NCI-H1930 (cell line): Measurements from ENCODE around the gene ACSBG1.

Experiments
- DNase-seq, 2 experiments: peaks; one replicate each; lab custom pipeline; 2025; lab: John Stamatoyannopoulos, UW

The ACSBG1 gene

DNA sequence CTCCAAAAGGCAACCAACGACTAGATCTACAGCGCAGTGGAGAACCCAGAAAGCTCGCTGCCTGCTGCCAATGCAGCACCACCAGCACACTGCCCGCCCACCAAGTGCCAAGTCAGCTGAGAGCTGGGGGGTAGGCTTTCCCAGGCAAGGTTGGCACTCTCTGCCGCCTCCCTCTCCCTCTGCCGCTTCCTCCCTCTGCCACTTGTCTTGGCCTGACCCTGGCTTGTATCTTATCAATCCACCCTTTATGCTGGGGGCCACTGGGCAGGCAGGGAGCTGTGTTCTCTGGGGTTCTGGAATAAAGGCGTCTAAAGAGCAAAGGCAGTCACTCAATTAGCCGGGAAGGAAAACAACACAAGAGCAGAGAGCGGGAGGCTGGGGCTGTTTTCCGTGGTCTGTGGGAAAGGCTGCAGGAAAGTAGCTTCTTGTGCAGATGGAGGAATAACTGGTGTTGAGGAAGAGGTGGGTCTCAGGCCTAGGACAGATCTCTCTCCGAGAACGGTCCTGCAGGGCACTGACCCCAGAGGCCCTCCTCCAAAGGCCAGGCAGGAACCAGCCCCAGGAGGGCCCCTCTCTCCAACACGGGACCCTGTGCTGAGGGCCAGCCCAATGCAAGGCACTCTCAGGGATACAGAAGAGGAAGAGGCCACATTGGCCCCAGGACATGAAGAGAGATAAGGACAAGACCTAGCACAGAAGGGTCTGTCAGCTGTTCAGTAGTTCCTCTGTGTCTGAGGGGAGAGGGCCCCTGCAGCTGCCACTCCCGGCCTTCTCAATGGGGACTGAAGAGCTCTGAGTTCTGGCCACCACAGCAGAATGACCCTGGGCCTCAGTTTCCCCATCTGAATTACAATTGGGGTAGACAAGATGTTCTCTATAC lies 30.8 kb downstream of the ACSBG1 start:
- no peak for DNase-seq

DNA sequence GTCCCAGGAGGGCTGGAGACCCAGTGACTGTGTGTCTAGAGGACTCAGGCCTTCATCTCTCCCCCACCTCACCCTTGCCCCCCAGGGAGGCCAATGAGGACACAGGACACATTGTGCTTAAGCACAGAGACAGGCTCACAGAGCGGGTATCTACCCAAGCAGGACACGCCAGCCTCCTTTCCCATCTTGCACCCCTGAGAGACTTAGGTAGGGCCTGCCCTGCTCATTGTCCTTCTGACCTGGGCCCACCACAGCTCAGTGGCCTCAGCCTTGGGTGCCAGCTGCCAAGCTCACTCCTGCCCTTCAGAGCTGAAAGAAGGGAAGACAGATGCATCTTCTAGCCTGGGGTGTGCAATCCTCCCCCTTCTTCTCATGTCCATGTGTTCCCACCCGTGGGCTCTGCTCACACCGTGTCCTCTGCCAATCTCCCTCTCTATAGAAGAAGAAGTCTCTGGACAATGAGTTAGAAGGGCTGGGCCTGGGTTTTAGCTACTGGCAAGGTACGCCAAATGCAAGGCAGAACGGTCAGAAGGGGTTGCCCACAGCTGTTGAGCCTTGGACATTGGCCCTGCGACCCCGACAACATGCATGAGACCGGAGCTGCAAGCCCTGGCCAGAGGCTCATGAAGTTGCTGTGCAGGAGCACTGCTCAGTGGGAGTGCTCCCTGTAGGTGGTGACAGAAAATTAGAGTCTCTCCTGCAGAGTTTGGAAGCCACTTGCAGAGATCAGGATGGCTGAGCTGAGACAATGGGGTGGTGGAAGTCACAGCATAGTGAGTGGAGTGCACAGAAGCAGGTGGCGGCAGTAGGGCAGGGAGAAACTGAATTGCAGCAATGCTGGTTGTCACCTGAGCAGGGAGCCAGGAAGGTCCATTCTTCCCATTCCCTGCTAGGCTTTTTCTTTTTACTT lies 32.8 kb downstream of the ACSBG1 start:
- no peak for DNase-seq

DNA sequence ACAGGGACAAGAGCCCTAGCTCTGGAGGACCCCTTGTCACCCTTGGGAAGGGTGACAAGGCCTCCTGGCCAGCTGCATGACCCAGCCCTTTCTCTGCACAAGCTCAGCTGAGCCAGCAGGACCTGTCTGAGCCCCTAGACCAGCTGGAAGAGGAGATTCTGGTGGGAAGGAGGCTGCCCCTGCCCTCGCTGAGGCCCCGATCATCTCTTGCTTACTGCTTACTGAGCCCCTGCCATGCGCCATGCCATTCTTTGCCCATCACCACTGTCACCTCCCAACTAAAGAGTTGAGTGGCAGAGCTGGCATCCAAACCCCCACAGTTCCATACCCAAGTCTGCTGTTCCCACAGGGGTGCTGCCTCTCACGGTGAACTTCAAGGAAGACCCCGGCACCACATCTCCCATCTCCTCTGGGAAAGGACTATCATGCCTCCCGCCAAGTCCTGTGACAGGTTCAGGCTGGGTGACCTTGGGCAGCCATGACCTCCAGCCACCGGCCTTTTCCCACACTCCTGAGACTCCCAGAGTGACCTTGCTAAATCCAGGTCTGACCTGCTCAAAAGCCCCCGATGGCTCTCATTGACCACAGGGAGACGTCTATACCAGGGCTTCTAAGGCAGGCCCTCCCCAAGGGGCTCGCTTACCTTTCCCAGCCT lies 34.0 kb downstream of the ACSBG1 start:
- no peak for DNase-seq

DNA sequence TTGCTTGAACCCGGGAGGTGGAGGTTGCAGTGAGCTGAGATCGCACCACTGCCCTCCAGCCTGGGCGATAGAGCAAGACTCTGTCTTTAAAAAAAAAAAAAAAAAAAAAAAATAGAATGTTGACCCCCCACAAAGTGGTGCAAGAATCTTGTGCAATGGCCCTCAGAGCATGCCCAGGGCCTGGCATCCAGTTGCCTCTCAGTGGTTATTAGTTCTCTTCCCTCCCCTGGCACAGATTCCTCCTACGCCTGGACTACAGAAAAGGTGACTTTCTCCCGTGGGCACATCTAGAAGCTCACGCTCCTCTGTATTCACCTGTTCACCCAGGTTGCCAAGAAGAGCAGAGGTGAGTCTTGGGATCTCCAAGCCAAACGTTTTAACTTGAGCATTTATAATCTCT lies 36.7 kb downstream of the ACSBG1 start:
- no peak for DNase-seq

DNA sequence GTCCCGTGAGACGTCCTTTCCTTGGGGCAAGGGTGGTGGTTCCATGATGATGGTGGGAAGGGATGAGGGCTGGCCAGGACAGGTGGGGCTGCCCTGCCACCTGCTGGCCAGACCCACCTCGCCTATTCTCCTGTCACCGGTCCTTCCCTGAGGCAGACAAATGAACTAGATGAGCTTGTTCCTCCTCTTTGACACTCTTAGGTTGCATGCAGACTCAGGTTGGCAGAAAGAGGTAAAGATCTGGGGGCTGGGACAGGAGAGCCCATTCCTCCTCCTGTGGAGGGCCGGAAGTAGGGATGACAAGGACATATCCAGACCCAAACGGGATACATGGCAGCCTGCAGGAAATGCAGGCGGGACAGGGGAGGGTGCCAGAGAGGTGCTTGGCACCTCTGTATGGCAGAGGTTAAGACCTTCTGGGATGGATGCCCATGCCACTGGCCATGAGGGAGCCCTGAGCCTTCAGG lies 38.6 kb downstream of the ACSBG1 start:
- DNase-seq, result no peak

DNA sequence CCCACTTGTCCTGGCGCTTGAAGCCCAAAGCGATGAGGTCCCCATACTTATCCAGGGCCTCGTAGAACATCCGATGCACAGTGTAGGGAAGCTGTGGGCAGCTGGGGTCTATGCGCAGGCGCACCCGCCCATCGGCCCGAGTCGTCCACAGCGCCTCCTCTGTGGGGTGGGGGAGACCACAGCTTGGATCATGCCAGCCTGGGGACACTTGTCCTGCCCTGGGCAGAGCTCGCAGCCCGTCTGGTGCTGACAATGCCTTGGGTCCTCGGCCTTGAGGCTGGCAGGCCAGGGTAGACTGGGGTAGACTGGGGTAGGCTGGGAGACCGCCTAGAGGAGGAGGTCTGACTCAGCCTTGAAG lies 39.8 kb downstream of the ACSBG1 start:
- no peak for DNase-seq

DNA sequence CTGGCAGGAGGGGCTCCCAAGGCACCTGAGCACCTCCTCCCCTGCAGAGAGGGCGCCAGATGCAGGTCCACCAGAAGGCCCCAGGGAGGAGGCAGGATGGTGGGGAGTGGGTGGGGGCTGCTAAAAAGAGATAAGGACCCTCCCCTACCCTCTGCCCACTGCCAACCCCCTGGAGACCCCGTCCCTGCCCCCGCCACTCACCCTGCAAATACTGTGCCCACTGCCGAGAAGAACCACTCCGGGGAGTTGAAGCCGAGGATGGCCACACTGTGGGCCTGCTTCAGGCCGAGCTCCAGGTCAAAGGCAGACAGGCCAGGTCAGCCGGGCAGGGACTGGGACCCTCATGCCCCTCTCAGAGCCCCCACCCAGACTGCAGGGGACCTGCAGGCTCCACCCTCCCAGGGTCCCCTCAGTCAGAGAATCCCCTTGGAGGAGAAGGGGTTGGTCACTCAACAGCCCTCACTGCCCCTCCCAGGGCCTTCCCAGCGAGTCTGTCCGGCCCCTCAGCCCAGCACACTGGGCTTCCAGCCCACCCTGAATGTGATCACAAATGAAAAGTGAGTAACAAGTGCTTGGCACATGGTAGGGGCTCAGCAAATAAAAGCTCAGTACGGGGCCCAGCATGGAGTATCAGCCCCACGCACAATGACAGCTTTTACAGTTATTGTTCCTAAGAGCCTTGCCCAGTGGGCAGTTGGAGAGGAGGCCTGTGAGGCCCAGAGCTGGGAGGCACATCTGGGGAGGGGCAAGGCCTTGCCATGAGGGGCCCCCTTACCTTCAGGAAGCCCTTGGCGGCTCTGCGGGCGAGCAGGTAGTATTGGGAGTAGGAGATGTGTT lies 40.4 kb downstream of the ACSBG1 start:
- no peak for DNase-seq

DNA sequence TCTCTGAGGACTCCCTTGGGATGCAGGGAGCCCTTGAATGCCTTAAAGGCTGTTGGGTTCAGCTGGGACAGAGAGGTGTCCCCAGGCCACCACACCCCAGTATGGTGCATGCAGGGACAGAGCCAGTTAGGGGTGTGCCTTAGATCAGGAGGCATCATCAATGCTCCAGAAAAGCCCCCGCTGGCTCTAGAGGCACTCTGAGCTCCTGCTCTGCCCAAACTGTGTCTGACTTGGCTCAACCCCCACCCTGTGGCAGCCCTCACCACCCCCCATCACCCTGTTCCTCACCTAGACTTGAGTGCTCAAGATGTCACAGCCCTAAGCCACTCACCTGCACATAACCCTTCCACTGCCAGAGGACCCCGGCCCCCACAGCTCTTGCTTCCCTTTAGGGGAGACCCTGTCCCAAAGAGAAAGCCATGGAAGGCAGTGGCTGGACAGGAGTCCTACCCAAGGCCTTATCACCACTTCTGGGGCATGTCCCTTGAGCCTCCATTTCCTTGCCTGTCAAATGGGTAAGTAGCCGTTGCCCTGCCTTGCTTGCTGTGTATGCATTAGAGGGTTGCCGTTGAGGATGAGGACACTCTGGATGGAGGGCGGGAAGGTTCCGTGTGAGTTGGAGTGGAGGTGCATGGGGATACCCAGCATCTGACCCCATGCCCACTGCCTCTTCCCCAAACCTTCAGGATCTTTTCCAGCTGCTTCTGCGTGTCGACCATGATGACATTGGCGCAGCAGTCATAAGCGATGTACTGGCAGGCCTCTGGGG lies 41.4 kb downstream of the ACSBG1 start:
- no peak for DNase-seq

DNA sequence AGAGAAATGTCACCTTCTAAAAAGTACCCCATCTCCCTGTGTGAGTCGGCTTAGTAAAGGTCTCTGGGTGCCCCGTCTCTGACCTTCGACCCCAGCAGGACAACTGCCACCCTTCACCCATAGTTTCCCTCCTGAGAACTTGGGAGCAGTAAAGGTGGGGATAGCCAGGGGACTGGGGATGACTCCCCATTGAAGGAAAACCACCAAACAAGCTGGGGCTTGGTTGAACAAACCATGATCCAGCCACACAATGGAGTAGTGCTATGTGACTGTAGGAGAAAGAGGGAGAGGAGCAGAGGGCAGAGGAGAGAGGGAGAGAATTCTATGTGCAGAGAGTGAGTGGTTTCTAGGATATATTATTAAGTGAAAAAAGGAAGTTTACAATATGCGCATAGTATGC lies 51.5 kb downstream of the ACSBG1 start:
- no peak for DNase-seq

DNA sequence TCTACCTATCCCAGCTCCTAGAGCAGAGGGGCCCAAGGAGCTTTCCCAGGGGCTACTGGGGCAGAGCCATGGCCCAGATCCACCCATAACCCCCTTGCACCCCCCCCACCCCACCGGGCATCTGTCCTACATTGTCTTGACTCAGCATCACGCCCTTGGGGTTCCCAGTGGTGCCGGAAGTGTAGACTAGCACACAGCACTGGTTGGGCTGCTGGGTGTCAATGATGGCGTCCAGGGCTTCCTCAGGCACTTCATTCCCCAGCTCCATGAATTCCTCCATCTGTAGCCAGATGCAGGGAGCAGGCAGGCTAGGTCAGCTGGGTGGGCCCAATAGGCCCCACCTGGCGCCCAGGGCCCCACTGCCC lies 52.0 kb downstream of the ACSBG1 start:
- DNase-seq, result no peak

DNA sequence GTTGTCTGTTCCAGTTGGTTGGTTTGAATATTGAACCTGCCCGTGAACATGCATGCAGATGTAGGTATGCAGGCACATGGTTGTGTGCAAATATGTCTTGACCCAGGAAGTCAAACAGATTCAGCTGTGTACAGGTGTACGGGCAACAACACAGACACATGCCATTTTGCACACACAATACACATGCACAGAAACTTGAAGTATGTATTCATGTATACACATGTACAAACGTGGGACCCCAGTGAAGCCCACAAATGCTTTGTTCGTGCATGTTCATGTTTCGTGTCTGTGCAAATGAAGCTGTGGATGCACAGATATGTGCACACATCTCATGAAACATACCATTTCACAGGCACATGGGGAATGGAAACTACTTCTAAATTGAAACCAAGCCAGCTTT lies 54.5 kb downstream of the ACSBG1 start:
- DNase-seq, result no peak

DNA sequence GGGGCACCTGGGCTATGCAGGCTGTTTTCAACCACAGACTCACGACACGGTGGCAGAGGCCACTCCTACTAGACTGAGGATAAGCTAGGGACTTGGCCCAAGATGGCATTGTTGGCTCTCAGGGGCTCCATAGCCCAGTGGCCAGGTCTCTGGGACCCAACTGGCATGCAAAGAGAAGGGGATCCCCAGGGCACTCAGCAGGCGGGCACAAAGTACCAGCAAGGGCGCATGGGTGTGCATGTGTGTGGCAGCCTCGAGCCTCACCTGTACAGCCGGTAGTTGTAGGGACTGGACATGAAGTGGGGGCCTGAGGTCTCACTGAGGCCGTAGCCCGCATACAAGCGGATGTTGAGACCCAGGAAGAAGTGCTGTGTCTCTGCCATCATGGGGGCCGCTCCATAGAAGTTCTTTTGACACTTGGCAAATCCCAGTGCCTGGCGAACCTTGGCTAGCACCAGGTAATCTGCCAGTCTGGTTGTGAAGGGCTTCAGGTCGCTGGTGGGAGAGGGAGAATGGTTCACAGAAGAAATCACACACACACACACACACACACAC lies 55.0 kb downstream of the ACSBG1 start:
- no peak for DNase-seq

DNA sequence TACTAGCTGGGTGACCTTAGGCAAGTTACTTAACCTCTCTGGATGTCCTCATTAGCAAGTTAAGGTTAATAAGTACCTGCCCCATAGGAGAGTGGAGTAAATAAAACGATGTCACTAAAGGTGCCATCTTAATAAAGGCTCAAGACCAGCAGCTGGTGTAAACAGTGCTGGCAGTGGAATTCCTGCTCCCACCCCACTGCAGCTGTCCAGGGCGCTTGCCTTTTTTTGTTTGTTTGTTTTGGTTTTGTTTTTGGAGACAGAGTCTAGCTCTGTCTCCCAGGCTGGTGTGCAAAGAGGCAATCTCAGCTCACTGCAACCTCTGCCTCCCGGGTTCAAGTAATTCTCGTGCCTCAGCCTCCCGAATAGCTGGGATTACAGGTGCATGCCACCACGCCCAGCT lies 56.3 kb downstream of the ACSBG1 start:
- DNase-seq, result no peak

DNA sequence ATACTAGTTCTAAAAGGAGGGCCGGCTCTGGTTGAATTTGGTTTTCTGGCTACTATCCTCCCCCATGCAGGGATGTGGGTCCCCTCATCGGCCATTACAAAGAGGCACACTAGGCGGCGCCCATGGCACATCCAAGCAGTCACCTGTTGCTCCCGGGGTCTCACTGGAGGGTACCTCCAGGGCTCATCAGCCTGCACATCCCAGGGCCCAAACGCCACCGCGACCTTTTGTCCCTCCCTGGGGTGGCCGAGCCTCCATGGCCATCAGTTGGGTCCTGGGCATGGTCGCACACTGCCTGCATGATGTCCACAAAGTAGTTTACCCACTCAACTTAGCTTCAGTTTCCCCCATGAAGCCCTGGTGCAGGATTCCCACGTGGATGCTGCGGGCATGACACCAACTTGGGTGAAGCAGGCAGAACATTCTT lies 56.9 kb downstream of the ACSBG1 start:
- DNase-seq, result no peak

DNA sequence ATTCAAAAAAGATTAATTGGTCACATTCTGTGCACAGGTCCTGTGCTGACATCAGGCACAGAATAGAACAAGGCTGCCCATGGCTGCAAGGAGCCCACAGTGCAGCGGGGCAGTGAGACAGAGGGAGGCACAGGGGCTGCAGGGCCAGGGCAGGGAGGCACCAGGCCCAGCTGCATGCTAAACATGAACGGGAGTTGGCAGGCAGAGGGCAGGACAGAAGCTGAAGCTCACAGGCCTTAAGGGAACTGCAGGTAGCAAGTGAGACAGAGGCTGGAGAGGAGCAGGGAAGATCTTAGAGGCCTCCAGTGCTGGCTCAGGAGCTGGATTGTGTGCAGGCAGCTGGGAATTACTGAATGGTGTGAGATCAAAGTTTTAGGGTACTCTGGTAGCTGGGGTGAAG lies 59.0 kb downstream of the ACSBG1 start:
- no peak for DNase-seq

DNA sequence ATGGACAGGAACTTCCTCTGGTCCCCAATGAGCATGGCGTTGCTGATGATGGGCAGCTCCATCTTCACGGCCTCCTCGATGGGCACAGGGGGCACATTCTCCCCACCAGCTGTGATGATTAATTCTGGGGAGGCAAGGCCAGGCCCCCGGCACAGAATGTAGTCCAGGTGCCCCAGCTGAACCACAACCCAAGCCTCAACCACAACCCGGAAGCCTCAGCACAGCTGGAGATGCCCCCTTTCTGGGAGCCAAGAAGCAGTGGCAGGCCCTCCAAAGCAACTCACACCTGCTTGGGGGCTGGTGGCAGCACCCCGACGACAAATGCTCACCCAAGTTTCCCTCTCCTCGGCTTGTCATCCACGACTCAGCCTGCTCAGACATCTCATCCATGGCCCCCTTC lies 60.0 kb downstream of the ACSBG1 start:
- DNase-seq, result no peak

DNA sequence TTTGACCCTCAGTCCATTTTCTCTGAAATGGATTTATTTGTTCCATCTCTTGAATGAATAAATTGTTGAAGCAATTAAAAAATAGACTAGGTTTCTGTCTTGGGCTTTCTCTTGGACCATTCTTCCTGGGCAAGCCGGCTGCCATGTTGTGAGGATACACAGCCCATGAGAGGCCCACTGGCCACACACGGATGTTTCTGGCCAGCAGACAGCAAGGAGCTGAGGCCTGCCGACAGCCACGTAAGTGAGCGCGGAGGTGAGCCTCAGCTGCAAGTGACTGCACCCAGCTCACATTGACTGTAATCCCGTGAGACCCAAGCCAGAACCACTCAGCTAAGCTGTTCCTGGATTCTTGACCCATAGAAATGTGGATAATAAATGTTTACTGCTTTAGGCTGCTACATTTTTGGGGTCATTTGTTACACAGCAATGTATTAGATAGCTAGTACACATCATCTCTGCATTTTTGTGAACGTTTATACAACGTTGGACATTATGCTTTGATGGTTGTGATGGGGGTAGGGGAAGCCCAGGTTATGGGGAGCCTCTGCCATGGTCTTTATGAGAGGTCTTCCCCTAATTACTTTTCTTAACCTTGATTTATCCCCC lies 62.4 kb downstream of the ACSBG1 start:
- no peak for DNase-seq

DNA sequence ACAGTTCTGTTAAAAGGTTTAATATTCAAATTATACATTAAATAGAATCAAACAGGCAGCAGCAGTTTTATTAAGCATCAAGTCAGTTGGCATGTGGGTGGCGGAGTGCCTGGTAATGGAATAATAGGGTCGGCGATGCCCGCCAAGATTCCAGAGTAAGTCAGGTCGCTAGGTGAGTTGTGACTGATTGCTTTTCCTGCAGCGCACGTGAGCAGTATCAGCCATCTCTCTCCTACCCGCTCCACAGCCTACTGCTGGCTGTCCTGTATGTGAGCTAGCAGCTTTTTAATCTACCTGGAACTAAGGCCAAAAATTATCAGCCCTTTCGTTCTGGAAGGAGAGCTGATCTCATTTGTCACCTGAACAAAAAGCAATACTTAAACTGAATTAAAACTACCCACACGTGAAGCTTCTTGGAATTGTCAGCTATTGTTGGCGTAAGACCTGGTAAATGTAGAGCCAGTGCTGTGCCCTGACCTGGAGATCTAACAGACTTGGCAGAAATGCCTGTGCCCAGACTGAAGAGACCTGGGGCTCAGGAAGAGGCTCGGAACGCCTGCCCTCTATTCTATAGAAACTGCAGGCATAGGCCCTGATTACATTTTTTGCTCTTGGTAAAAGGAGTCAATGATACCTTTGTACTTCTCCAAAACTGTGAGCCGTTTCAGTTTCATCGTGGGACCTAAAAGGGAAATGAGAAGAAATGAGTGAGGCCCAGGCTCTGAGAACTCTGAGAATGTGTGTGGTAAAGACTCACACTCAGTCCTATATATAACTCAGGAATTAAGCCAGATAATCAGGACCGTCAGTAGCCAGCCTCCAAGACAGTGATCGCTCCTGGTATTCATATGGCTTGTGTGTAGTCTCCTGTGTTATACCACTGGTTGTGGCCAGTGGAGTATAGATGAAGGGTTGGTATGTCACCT lies 63.3 kb downstream of the ACSBG1 start:
- DNase-seq, result no peak

DNA sequence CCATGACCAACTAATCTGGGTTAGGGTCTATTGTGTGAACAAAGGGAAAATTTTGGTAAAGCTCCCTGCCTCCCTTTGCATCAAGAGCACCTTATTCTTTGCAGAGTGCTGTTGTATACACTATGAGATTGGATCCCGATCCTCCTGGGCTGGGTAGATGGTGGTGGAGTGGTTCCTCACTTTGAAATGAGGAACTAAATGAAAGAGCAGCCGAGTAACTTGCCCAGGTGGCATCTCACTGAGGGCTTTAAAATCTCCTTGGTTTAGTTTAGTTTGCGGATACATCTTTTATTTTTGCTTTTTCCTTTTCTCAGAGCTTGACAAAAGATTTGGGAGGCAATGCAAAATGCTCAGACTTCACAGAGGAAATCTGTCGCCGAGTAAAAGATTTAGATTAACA lies 65.8 kb downstream of the ACSBG1 start:
- no peak for DNase-seq
